NT2/D1 (cell line): ENCODE measurements around the gene PDXDC1.
"Not testable (repeated sequence)": the region's sequence is repeated elsewhere in the genome, so short reads cannot be mapped to it uniquely, and the experiment has no call there.

ENCODE experiments used
- SUZ12 ChIP-seq: IDR thresholded peaks from 2 replicates; pipeline ENCODE4 v1.6.1; 2011; ENCODE audit not compliant: insufficient read length, insufficient read depth; ENCODE audit errors: extremely low read depth
- YY1 ChIP-seq: IDR thresholded peaks from 2 replicates; pipeline ENCODE4 v1.6.1; 2011; ENCODE audit not compliant: insufficient read length, insufficient read depth
- ZNF274 ChIP-seq: IDR thresholded peaks from 2 replicates; pipeline ENCODE4 v1.6.1; 2011; ENCODE audit warnings: mild to moderate bottlenecking, low read depth, low read length

GRCh38 chr16:14942686-14943085 is 32.1 kb upstream of the PDXDC1 start:
- not testable (repeated sequence) for TF ChIP-seq ZNF274, SUZ12, YY1
